HG02840 (cell line): ENCODE results near the gene MYO7A.

Source experiments
- ATAC-seq: cut with Tn5 transposase; IDR thresholded peaks from one replicate; pipeline ENCODE4 v1.9.1; 2021; ENCODE audit warnings: mild to moderate bottlenecking, moderate library complexity, moderate number of reproducible peaks; ENCODE audit not compliant: unreplicated experiment, low FRiP score

MYO7A gene

DNA sequence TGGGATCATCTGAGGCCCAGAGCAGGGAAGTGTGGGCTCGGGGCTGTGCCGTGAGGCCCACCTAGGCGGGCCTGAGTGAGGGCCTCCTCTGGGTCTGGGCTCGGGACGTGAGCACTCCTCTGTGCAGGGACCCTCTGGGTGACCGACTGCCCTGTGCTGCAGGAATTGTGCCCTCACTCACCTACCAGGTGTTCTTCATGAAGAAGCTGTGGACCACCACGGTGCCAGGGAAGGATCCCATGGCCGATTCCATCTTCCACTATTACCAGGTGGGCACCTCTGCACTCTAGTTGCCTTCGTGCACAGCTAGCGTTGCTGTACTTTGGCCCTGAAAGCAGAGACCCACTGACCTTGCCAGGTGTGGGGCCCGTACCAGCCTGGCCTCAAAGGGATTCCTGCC is 80.5 kb downstream of the MYO7A start:
- ATAC-seq, result no peak

DNA sequence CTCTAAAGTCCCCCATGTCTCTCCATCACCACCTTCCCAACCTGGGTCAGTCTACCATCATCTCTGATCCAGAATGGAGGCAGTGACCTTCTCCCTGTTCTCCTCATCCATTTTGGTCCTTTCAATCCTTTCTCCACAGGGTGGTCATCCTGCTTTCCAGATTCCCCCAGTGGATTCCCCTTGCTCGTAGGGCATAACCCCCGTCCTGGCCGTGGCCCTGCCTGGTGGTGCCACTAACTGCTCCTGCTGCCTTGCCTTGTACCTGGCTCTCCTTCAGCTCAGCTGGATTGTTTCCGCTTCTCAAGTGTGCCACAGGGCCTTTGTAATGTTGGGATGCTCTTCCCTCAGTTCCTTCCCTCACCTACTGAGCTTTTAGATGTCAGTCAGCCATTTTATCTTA is 81.6 kb downstream of the MYO7A start:
- ATAC-seq, result no peak

DNA sequence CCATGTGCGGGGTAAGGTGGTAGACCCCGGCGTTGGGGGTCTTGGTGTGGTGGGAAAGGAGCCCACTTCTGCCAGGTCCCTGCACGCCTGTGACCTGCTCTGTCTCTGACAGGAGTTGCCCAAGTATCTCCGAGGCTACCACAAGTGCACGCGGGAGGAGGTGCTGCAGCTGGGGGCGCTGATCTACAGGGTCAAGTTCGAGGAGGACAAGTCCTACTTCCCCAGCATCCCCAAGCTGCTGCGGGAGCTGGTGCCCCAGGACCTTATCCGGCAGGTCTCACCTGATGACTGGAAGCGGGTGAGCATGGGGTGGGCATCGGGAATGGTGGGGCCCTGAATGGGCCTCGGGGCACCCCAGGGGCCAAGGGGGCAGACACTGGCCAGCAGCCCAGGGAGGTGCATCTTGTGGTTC is 83.0 kb downstream of the MYO7A start:
- ATAC-seq, result no peak

DNA sequence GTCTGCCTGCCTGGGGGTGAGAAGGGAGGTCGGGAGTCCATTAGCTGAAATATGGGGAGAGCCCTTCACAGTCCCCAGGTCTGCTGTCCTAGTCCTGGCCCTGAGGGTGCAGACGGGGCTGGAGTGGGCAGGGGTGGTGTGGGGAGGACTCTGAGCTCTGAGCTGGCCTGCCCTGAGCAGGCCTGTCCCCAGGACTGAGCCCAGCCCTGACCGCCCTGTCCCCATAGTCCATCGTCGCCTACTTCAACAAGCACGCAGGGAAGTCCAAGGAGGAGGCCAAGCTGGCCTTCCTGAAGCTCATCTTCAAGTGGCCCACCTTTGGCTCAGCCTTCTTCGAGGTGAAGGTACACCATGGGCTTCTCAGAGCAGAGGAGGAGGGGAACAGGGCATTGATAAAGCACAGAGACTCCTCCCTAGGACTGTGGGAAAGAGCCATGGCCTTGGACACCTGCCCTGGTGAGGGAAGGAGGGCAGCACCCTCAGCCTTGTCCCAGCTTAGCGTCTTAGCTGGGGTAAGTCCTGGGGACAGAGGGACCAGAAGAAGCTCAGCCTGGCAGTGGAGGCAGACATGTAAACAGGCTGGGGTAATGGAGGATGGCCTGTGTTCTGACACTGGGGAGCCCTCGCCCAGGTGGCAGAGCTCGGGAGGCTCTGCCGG is 83.7 kb downstream of the MYO7A start:
- no peak for ATAC-seq

DNA sequence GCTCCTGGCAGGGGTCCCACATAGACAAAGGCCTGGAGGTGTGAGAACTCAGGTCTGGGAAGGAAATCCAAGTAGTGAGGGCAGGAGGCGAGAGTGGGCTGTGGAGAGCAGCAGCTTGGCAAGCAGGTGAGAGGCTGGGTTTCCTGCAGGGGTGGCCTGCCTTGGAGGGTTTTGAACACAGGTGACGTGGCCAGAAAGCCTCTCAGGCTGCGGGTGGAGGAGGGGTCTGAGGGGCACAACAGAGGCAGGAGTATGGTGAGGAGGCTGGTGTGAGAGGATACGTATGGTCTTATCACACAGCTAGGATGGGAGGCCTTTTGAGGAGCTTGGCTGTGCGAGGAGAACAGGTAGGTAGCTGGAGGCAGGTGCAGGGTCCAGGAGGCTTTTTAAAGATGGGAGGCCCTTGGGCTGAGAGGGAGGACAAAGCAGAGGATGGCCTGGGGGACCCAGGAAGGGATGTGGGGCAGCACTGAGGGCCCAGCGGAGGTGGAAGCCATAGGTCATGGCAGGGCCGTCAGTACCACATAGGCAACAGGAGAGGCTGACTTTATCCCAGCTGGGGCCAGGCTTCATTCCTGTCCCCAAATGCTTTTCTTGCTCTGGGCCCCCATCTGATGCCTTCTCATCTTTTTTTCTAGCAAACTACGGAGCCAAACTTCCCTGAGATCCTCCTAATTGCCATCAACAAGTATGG is 84.4 kb downstream of the MYO7A start:
- ATAC-seq, result no peak

DNA sequence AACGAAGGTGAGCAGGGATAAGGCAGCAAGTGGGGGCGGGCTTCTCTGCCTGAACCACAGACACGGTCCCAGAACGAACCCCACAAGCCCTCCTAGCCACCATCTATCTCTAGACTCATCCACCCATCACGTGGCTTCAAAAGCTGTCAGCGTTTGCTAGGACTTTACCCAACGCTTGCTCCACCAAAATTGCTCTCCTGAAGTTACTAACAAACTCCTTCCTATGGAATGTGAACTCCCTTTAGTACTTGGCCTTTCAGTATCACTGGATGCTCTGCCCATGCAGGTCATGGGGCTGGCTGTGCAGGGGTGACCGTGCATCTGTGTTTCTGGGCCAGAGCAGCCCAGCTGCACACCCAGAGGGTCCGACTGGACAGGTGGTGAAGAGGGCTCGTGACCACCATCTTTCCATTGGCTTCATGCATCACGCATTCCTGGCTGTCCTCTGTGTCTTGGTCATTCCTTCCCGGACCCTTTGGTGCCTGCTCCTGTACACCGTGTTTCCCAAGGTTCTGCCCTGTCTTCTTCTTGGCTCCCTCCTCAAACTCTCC is 85.1 kb downstream of the MYO7A start:
- ATAC-seq, result no peak

DNA sequence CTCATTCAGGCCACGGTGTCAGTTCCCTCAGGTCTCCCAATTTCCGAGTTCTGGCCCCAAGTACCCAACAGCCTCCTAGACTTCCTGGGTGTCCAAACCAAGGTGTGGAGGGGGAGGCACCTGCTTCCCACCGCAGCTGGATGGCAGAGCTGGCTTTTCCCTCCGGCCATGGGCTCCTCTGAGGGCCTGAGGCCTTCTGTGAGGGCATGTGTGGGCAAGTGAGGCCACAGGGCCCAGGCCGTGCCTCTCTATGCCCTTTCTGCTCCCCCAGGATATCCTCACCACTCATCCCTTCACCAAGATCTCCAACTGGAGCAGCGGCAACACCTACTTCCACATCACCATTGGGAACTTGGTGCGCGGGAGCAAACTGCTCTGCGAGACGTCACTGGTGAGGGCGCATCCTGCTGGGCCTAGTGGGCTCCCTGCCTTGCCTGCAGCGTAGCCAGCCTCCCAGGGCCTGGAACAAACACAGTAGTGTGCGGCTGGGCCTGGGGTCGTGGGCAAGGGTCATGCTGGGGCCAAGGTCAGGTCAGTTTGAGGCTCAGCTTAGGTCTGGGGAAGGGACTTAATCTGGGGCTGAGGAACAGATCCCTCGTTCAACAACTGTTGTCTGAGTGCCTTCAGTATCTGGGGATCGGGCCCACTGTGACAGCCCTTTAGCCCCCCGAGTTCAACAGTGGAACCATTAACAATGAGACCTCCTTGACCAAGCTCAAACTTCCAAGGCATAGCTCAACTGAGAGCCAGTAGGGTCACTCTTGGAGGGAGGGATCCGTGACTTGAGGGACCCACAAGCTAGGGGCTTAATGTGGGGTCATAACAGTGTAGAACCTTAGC is 85.8 kb downstream of the MYO7A start:
- no peak for ATAC-seq

DNA sequence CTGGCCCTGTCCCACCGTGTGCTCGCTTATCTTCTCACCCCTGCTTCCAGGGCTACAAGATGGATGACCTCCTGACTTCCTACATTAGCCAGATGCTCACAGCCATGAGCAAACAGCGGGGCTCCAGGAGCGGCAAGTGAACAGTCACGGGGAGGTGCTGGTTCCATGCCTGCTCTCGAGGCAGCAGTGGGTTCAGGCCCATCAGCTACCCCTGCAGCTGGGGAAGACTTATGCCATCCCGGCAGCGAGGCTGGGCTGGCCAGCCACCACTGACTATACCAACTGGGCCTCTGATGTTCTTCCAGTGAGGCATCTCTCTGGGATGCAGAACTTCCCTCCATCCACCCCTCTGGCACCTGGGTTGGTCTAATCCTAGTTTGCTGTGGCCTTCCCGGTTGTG is 86.5 kb downstream of the MYO7A start:
- no peak for ATAC-seq

DNA sequence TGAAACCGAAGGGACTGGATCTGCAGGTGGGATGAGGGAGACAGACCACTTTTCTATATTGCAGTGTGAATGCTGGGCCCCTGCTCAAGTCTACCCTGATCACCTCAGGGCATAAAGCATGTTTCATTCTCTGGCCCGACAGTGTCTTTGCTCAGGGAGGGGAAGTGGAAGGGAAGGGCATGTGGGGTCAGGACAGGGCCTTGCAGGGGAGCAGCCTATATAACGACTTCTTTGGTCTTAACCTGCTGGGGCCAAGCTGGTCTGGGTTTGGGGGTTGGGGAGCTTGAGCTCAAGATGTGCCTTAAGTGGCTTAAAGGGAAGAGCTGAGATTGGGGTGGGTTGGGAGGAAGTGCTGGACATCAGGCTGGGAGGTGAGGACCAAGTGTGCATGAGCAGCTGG is 87.1 kb downstream of the MYO7A start:
- no peak for ATAC-seq

DNA sequence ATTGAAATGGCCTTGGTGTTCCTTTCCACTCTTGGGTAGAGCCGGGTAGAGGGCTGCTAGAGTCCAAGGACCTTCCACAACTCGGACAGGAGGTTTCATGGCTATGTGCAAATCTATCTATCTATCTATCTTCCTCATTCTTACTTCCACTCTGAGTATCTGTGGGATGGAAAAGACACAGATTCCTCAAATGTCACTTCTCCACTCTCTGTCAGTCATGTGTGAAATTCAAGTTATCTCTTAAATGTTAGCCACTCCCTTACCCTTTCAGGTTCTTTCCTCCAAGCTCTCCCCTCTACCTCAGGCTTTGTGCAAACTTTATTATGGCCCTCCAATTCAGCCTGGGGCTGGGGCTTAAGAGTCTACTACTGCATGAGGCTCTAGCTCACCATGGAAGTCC is 89.1 kb downstream of the MYO7A start:
- no peak for ATAC-seq

DNA sequence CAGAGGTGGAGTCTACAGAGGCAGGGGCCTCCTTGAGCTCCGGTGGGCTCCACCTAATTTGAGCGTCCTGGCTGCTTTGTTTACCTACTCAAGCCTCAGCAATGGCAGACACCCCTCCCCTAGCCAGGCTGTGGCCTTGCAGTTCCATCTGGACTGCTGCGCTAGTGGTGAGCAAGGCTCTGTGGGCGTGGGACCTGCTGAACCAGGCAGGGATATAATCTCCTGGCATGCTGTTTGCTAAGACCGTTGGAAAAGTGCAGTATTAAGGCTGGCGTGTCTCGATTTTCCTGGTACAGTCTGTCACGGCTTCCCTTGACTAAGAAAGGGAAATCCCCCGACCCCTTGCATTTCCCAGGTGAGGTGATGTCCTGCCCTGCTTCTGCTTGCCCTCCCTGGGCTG is 95.8 kb downstream of the MYO7A start:
- ATAC-seq, result no peak

DNA sequence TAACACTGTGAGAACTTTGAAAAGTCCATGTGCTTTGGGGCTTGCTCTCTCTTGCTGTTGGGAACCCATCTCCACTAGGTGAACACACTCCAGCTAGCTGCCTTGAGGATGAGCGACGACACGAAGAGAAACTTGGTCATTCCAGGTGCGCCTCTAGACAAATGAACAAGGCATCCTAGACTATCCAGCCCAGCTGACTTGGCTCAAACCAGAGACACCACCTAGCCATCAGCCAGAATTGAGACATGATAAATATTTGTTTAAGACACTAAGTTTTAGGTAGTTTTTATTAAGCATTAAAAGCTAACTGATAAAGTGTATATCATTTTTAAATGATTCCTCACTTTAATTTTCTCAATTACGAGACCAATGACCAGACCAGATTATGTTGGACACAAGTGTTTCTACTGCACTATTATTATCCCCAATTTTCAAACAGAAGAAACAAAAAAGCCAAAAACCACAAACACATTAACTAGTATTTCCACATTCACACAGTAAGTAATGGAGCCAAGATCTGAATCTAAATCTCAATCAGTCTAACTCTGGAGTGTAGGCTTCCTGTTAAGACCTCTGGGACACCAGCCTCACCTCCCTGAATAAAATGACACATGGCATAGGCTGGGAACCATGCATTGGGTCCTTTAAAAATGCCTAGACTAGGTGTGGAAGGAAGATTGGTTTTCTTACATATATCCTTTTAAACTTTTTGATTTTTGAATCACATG is 103.0 kb downstream of the MYO7A start:
- ATAC-seq, result no peak

DNA sequence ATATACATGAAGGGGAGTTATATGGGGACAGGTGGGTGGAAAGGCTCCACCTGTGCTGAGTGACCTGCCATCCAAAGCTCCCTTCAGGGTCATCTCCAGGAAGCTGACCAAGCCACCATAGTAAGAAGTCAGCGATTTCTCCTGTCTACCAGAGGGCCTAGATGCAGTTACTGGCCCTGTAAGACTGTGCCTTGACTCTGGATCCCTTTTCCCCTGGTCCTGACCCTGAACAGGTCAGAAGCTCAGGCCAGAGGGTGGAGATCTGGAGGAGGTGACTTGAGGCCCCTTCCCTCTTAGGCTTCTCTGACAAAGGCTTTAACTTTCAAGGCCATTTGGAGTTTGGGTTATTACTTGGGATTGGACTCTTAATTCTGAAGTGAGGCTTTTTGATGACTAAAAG is 103.8 kb downstream of the MYO7A start:
- ATAC-seq, result no peak

DNA sequence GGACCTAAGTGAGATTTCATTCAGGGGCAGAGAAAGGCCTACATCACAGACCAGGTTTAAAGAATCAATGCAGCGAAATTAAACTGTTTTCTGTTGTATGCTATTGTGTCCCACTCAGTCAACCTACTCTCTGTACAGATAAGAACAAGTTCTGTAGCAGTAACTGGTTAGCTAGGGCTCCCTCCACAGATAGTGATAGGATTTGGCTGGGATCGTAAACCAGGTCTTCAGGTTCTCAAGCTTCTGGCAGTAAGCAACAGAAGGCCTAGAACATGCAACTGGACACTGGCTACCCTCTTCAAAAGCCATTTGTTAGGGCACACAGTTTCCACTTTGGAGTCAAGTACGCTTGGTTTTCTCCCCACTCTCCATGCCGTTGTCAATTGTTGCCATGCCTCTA is 104.2 kb downstream of the MYO7A start:
- ATAC-seq, result no peak

DNA sequence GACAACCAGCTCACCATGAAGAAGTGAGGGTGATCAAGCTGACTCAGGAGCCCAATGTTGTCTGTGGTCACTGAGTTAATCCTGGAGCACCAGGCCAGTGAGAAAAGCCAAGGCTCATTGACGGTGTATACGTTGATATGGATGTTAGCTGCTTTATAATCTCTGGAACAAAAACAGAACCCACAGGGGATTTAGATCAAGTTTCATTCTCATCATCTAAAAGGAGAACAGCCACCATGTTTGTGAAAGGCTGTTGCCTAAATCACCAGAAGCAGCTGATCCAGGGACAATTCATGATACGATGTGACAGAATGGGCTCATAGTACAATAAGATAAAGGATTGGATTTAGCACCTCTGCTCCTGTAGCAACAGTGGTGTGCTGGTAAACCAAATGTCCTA is 105.0 kb downstream of the MYO7A start:
- ATAC-seq, result no peak

DNA sequence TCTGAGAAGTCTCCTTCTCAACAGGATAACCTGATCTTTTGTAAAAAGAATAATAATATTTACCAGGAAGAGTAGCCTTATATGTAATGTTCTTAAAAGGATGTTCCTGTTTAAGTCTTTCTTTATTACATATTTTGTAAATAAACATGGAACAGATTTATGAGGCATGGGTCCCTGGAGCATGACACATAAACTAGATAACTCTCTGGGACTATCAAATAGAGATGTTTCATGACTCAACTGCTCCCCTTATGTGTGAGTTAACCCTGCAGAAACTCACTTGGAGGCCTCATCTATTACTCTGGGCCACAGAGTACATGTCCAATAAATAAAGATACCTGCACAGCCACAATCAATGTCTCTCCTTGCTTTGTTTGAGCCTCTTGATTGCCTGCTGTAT is 108.9 kb downstream of the MYO7A start:
- ATAC-seq, result no peak

DNA sequence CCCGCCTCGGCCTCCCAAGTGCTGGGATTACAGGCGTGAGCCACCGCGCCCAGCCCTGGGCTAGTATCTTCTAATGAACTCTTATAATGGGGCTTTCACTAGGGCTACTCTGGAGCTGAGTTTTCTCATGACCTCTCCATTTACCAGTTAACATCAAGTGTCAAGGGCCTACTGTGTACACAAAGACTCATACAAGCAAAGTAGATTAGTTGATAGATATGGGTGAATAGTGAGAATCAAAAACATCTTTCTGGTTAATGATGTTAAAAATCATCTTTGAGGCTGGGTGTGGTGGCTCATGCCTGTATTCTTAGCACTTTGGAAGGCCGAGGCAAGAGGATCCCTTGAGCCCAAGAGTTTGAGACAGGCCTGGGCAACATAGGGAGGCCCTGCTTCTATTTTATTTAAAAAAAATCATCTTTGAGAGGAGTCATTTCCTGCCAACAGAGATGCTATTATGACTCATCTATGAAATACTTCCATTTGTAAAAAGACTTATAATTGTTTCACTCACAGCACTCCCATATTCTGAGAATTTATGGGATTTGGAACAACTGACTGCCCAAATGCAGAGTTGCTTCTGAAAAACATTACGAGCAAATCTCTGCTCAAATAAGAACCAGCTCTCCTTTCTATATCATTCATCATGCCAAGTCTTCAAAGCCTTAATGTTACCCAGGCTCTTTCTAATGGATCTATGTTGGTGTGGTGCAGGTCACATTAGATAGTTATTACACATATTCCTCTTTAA is 116.4 kb downstream of the MYO7A start:
- ATAC-seq, result no peak

DNA sequence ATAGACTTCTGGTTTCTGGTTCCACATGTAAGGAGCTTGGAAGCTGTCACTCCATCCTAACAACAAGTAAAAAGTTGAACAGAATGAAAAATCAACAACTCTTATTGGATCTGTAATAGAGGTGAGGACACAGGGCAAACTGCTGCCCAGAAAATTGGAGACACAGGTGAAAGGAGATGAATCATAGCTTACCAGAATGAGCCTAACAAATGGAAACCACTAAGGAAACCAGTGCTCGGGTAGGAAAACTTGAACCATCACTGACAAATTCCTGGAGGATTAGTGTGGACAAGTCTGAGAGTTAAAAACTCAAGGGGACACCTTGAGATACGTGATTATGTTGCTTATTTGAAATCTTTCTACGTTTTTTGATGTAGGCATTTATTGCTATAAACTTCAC is 121.4 kb downstream of the MYO7A start:
- no peak for ATAC-seq

DNA sequence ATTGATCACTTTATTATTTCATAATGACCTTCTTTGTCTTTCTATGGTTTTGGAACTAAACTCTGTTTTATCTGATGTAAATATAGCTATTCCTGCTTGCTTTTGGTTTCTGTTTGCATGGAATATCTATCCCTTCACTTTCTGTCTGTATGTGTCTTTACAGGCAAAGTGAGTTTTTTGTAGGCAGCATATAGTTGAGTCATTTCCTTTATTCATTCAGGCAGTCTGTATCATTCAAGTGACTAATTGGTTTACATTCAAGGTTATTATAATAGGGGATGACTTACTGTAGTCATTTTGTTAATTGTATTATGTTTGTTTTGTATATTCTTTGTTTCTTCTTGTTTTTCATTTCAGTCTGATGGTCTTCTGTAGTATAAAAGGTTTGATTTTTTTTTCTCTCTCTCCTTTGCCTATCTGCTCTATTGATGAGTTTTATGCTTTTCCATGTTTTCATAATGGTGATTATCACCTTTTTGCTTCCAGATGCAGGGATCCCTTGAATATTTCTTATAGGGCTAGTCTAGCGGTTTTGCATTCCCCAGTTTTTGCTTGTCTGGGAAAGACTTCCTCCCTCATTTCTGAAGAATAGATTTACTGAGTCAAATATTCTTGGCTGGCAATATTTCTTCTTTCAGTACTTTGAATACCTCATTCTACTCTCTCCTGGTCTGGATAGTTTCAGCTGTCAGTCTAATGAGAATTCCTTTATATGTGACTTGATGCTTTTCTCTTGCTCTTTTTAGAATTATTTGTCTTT is 123.0 kb downstream of the MYO7A start:
- ATAC-seq, result no peak
